Measurements from ENCODE around the gene CCNI.

GRCh38 chr4:77104791-77105540 lies 29.2 kb upstream of the CCNI start:
- TF ChIP-seq, protein P1, sequence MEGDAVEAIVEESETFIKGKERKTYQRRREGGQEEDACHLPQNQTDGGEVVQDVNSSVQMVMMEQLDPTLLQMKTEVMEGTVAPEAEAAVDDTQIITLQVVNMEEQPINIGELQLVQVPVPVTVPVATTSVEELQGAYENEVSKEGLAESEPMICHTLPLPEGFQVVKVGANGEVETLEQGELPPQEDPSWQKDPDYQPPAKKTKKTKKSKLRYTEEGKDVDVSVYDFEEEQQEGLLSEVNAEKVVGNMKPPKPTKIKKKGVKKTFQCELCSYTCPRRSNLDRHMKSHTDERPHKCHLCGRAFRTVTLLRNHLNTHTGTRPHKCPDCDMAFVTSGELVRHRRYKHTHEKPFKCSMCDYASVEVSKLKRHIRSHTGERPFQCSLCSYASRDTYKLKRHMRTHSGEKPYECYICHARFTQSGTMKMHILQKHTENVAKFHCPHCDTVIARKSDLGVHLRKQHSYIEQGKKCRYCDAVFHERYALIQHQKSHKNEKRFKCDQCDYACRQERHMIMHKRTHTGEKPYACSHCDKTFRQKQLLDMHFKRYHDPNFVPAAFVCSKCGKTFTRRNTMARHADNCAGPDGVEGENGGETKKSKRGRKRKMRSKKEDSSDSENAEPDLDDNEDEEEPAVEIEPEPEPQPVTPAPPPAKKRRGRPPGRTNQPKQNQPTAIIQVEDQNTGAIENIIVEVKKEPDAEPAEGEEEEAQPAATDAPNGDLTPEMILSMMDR (IDR thresholded peaks at IDR 0.05; ENCODE audit: low read depth, low read length), result no peak
- TF ChIP-seq POLR2A (IDR thresholded peaks at IDR 0.05; ENCODE audit: extremely low read depth, insufficient read length), result no peak

All from NB4 (cell line).